ENCODE data around the gene GRAMD1A. TPM values are rescaled to one million over a fixed set of nuclear protein-coding genes. Genes with fewer than 3 reads are reported as not detected.

GRAMD1A gene
- total RNA-seq, 1 experiment from 2014 or later: 75.4 TPM

GRCh38 chr19:35029737-35030256 lies 29.7 kb downstream of the GRAMD1A start:
- no peaks in the 10 kb centered on the region for H3K27me3 ChIP-seq (ENCODE audit: insufficient read depth, low read length)
- ChIA-PET CTCF (no interaction called here), POLR2A (no interaction called here)

More at GRCh38 chr19:35029737-35030256, 29.7 kb downstream of the GRAMD1A start:
- DNase-seq (ENCODE audit: low read depth, low spot score): no peak
- peak overlapping the region; percentile 34 to 56 for H3K4me3 ChIP-seq (replicated peaks in 1 of 2; ENCODE audit: low read depth in 1 of 2, low read length in 2 of 2)
- no peak overlapping the region for H2AFZ ChIP-seq (ENCODE audit: low read depth, low read length, poor library complexity, severe bottlenecking)
- no peaks in the 10 kb centered on the region for H4K20me1 ChIP-seq (ENCODE audit: insufficient read depth)
- H3K4me2 ChIP-seq (ENCODE audit: low read length): peak overlapping the region; percentile 87
- peaks cover 9 to 27% of the 10 kb centered on the region in 2 experiments; a peak in 3 of 4 replicates for H3K4me1 ChIP-seq (ENCODE audit: control insufficient read depth in 1 of 2, insufficient read depth in 2 of 2, low read length in 2 of 2)
- H3K79me2 ChIP-seq (ENCODE audit: insufficient read depth, low read length): no peaks in the 10 kb centered on the region
- no TSS peak for BruUV-seq (replicated peaks)
- H3K27ac ChIP-seq (ENCODE audit: low read depth, low read length): no peak overlapping the region
- H3K9ac ChIP-seq (ENCODE audit: low read length): peak overlapping the region; percentile 45
- no peaks in the 10 kb centered on the region for H3K9me2 ChIP-seq (ENCODE audit: insufficient read depth)
- H3K9me3 ChIP-seq (ENCODE audit: control insufficient read depth in 1 of 2, insufficient read depth in 1 of 2, low read depth in 1 of 2, low read length in 2 of 2): no peaks in the 10 kb centered on the region
- intact Hi-C loops (cut with micrococcal nuclease): no loop called here
- TF ChIP-seq, protein P1, sequence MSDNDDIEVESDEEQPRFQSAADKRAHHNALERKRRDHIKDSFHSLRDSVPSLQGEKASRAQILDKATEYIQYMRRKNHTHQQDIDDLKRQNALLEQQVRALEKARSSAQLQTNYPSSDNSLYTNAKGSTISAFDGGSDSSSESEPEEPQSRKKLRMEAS (IDR thresholded peaks at IDR 0.05): no peak
- TF ChIP-seq ELF1 (IDR thresholded peaks at IDR 0.05; ENCODE audit: borderline replicate concordance, low read depth) (no peak), CBX3 (IDR thresholded peaks at IDR 0.05; ENCODE audit: low read depth) (no peak), ZNF274 (IDR thresholded peaks at IDR 0.05; ENCODE audit: low read depth, low read length) (no peak), ZBTB33 (IDR thresholded peaks at IDR 0.05; ENCODE audit: extremely low read depth, insufficient replicate concordance, low read length) (no peak), EGR1 (IDR thresholded peaks at IDR 0.05; ENCODE audit: low read depth) (no peak), REST (IDR thresholded peaks at IDR 0.05; ENCODE audit: low read depth) (no peak), CEBPB (IDR thresholded peaks at IDR 0.05; ENCODE audit: low read depth) (no peak)
- peak; percentile 9 for ATAC-seq
- RAD21 ChIA-PET (ENCODE audit: low non-redundant PET in 1 of 2, low total read pairs in 2 of 2, uncharacterized antibody in 2 of 2, unreplicated experiment in 2 of 2): no interaction called here
- peaks cover 0 to 6% of the 10 kb centered on the region in 2 experiments; a peak in 2 of 4 replicates for H3K36me3 ChIP-seq (ENCODE audit: control insufficient read depth in 1 of 2, insufficient read depth in 2 of 2, low read length in 2 of 2)
